Small intestine (tissue), 7 donors: Measurements from ENCODE around the gene SLC38A8. TPM values are rescaled to one million over a fixed set of nuclear protein-coding genes. Genes with fewer than 3 reads are reported as not detected.

Source experiments
- DNase-seq, 2 donors: peaks; one replicate each; pipeline versions ENCODE4 v3.0.0 to v3.0.0-alpha.2; 2013
- FAIRE-seq: peaks from 2 replicates; lab custom pipeline; 2012; peaks lifted over from hg19 to GRCh38; lab: Jason Lieb, UNC
- H3K27ac ChIP-seq, 3 donors: one replicate each; pipeline ENCODE4 v1.5.1; 2013; ENCODE audit warnings: low read length in 2 of 3, mild to moderate bottlenecking in 2 of 3, control low read depth in 1 of 3, inconsistent platforms in 1 of 3, low read depth in 1 of 3, moderate library complexity in 1 of 3
- H3K27me3 ChIP-seq, 3 donors: one replicate each; pipeline ENCODE4 v1.6.1; 2013; ENCODE audit warnings: low read length in 3 of 3, inconsistent platforms in 1 of 3; ENCODE audit not compliant: control insufficient read depth in 3 of 3, insufficient read depth in 3 of 3
- H3K36me3 ChIP-seq, 3 donors: one replicate each; pipeline ENCODE4 v1.6.1; 2013; ENCODE audit warnings: low read length in 3 of 3, inconsistent platforms in 1 of 3, low read depth in 1 of 3, mild to moderate bottlenecking in 1 of 3, moderate library complexity in 1 of 3; ENCODE audit not compliant: control insufficient read depth in 3 of 3, insufficient read depth in 2 of 3
- H3K4me1 ChIP-seq, 3 donors: one replicate each; pipeline ENCODE4 v1.6.1; 2013; ENCODE audit warnings: low read length in 2 of 3, inconsistent platforms in 1 of 3, low read depth in 1 of 3, mild to moderate bottlenecking in 1 of 3, moderate library complexity in 1 of 3; ENCODE audit not compliant: control insufficient read depth in 3 of 3, insufficient read depth in 2 of 3
- H3K4me3 ChIP-seq, 3 donors: one replicate each; pipeline ENCODE4 v1.5.1; 2013; ENCODE audit warnings: low read length in 3 of 3, control low read depth in 1 of 3, inconsistent platforms in 1 of 3, low read depth in 1 of 3, mild to moderate bottlenecking in 1 of 3, moderate library complexity in 1 of 3
- H3K9me3 ChIP-seq, 2 donors: one replicate each; pipeline ENCODE4 v1.6.1; 2013; ENCODE audit warnings: low read depth in 1 of 2, low read length in 1 of 2; ENCODE audit not compliant: control insufficient read depth in 2 of 2, insufficient read depth in 1 of 2
- WGBS, 3 donors: extraction: QIAGEN DNeasy Blood & Tissue Kit; methylation state at CpG; one replicate each; pipeline ENCODE4 v1.1.7; 2013; 5-methylcytosine and 5-hydroxymethylcytosine counted together
- polyA plus RNA-seq, 4 donors: library from polyadenylated mRNA; stranded (reverse) in 3 of 4; unstranded in 1 of 4; fragments of 200-250 nt in 3 of 4; fragments of 120-200 nt in 1 of 4; gene quantifications; one replicate each; pipeline versions ENCODE4 v1.2.1 to v1.2.3, GENCODE V29; 2013
- donor health status: healthy with polysubstance abuse.
- donor health status: control.
- donor health status: control.
- donor health status: Bipolar disorder and iron deficiency.
- donor health status: healthy.

Gene SLC38A8
- polyA plus RNA-seq, 4 donors = 0.33 TPM; not detected in 3

DNA sequence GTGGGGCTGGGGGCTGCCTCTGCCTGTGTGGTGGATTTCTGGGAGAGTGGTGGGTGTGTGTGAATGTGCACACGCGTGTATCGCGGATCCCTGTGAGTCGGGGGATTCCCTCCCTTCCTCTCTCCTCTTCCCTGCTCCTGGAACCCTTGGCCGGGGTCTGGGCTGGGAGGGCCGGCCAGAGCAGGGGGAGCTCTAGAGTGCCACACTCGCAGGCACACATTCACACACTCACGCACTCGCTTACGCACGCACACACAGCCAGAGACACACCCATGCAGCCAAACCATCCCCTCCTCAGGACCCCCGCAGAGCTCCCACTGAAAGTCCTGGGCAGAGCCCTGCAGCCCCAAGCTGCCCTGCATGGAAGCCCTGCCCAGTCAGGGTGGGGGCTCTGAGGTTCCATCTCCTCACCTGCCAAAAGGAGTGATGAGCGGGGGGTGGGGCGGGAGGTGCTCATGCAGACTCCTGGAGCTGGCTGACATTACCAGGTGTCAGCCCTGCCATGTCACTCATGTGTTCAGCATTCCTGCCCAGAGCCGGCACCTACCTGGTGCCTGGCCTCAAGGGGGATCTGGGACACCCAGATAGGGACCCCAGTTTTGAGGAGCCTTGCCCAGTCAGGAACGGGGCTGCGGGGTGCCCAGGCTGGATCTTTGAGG lies 72.7 kb downstream of the SLC38A8 start:
- Histone ChIP-seq H3K4me3 (no peak overlapping the region), H3K4me1 (no peaks in the 10 kb centered on the region), H3K9me3 (no peaks in the 10 kb centered on the region), H3K27me3 (peaks cover 0 to 20% (median 4%) of the 10 kb centered on the region in 3 donors), H3K27ac (no peak overlapping the region), H3K36me3 (peaks cover 0 to 13% (median 4%) of the 10 kb centered on the region in 3 donors)
- no peak for DNase-seq
- no peak for FAIRE-seq
- WGBS, 3 donors = 62 to 86% (median 76%) methylated on average over 17 to 18 of the region's 18 CpGs

DNA sequence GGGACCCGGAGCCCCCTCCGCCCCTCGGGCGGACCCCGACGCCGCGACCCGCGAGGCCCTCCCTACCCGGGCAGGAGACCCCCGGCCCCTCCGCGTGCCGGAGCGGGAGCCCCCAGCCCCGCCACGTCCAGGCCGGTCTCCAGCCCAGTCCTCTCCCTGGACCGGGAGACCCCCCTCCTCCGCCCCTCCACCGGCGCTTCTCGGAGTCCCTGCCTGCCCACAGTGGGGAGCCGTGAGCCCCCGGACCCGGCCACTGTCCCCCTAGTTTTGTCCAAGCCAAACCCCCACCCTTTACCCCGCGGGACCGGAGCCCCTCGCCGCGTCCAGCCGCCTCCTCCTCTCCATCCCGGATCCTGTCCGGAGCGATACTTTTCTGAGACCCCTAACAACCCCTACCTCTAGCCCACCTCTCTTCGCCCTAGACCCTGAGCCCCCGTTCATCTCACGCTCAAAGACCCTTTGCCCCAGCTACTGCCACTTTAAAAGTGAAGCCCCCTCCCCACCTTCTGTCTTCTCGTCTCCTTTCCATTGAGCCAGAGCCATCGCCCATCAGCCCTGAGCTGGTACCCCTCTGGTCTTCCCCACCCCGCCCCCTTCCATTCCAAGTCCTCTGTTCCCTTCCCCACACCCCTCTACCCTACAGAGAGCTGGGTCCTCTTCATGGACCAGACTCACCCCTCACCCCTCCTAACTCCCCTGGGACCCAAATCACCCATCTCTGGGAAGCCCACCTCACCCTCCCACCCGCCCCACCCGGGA lies 73.5 kb downstream of the SLC38A8 start:
- H3K27me3 ChIP-seq = peaks cover 0 to 20% (median 4%) of the 10 kb centered on the region in 3 donors
- 9 to 58% (median 28%) methylated on average over 22 to 45 of the region's 45 CpGs for WGBS, 3 donors
- H3K36me3 ChIP-seq = peaks cover 0 to 16% (median 4%) of the 10 kb centered on the region in 3 donors
- H3K4me1 ChIP-seq = no peaks in the 10 kb centered on the region
- no peak overlapping the region for H3K27ac ChIP-seq
- FAIRE-seq (no peak), DNase-seq (no peak)
- H3K4me3 ChIP-seq = no peak overlapping the region
- H3K9me3 ChIP-seq = no peaks in the 10 kb centered on the region

DNA sequence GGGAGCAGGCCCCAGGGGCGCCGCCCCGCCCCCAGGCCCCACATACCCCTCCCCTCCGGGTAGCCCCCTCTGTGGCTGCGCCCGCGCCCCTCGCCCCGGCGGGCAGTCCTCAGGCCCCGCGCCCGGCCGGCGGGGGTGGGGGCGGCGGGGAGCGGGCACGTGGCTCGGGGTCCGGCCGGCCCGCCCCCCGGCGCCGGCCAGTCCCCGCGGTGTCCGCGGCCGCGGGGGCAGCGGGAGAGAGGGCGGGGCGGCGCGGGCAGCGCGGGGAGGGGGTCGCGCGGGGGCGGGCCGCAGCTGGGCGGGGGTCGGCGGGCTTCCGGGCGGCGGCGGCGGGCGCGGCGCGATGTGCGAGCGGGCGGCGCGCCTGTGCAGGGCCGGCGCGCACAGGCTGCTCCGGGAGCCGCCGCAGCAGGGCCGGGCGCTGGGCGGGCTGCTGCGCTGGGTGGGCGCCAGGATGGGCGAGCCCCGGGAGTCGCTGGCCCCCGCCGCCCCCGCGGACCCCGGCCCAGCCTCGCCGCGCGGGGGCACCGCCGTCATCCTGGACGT lies 74.2 kb downstream of the SLC38A8 start:
- no peak for FAIRE-seq

DNA sequence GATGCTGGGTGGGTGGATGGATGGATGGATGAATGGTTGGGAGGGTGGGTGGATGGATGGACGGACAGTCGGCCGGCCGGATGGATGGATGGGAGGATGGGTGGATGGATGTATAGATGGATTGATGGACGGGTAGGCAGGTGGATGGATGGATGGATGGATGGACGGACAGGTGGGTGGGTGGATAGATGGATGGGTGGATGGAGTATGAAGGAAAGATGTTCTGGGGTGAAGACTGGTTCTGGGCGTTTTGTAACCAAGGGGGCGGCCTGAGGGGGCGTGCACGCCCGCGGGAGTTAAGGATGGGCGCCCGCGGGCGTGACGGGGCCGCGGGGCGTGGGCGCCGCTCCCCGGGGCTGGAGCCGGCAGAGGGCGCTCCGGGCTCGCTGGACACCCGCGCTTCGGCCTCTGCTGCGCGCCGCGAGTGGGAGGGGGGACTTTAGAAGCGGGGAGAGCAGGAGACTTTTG lies 74.7 kb downstream of the SLC38A8 start, which contains the start of gene NECAB2:
NECAB2 (plus strand) TSS at position 407 of the 468 bp plus-strand sequence. CDS start 405 bp downstream, outside the sequence.
- DNase-seq (peak in 1 of 2 donors; percentile 47), FAIRE-seq (no peak)
- WGBS, 3 donors = 11 to 26% (median 12%) methylated on average over 14 to 35 of the region's 35 CpGs
- Histone ChIP-seq H3K9me3 (no peaks in the 10 kb centered on the region), H3K4me3 (peak within 1 kb of the TSS in 1 of 3 donors; percentile 46), H3K27me3 (peaks cover 0 to 20% (median 4%) of the 10 kb centered on the region in 3 donors), H3K36me3 (peaks cover 0 to 23% (median 7%) of the 10 kb centered on the region in 3 donors), H3K27ac (no peak within 1 kb of the TSS), H3K4me1 (no peaks in the 10 kb centered on the region)

More for the DNA sequence above, 74.2 kb downstream of the SLC38A8 start:
- H3K27ac ChIP-seq = no peak overlapping the region
- H3K4me3 ChIP-seq = peak overlapping the region in 1 of 3 donors; percentile 46
- no peak for DNase-seq
- H3K9me3 ChIP-seq = no peaks in the 10 kb centered on the region
- 0 to 1% (median 0%) methylated on average over 2 to 87 of the region's 87 CpGs for WGBS, 3 donors
- peaks cover 0 to 20% (median 7%) of the 10 kb centered on the region in 3 donors for H3K36me3 ChIP-seq
- peaks cover 0 to 20% (median 4%) of the 10 kb centered on the region in 3 donors for H3K27me3 ChIP-seq
- H3K4me1 ChIP-seq = no peaks in the 10 kb centered on the region

GRCh38 chr16:83967091-83967490 lies 75.5 kb downstream of the SLC38A8 start:
- H3K9me3 ChIP-seq = no peaks in the 10 kb centered on the region
- no peak overlapping the region for H3K4me3 ChIP-seq
- H3K27me3 ChIP-seq = peaks cover 0 to 20% (median 4%) of the 10 kb centered on the region in 3 donors
- WGBS, 3 donors = 34 to 77% (median 56%) methylated on average over 2 of the region's 2 CpGs
- FAIRE-seq (no peak), DNase-seq (no peak)
- H3K36me3 ChIP-seq = peaks cover 0 to 28% (median 7%) of the 10 kb centered on the region in 3 donors
- no peaks in the 10 kb centered on the region for H3K4me1 ChIP-seq
- no peak overlapping the region for H3K27ac ChIP-seq

DNA sequence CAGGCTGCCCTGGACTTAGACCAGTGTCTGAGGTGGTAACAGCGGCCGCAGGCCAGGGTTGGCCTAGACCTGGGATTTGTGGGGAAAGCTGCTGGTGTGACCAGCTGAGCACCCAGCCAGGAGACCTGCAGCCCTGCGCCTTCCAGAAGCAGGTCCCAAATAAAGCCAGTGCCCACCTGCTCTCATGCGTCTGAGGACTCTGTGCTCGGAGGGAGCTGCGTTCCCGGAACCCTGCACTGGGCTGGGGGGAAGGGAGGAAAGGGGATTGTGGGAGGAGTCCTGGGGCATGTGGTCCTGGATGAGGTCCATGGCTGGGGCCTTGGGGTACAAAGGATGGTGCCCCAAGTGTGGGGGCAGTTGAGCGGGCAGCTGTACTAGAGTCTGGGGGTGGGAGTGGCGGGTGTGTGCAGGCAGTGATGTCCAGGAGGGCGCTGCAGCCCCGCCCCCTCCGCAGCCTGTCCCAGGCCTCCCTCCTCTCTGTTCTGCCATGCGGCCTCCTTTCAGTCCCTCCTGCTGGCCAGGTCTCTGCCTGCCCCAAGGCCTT lies 76.4 kb downstream of the SLC38A8 start:
- no peak overlapping the region for H3K4me3 ChIP-seq
- H3K27ac ChIP-seq = no peak overlapping the region
- peaks cover 0 to 33% (median 10%) of the 10 kb centered on the region in 3 donors for H3K36me3 ChIP-seq
- H3K4me1 ChIP-seq = no peaks in the 10 kb centered on the region
- no peak for DNase-seq
- FAIRE-seq = no peak
- 89 to 94% (median 90%) methylated on average over 10 to 12 of the region's 13 CpGs for WGBS, 3 donors
- peaks cover 0 to 20% (median 4%) of the 10 kb centered on the region in 3 donors for H3K27me3 ChIP-seq
- H3K9me3 ChIP-seq = no peaks in the 10 kb centered on the region

DNA sequence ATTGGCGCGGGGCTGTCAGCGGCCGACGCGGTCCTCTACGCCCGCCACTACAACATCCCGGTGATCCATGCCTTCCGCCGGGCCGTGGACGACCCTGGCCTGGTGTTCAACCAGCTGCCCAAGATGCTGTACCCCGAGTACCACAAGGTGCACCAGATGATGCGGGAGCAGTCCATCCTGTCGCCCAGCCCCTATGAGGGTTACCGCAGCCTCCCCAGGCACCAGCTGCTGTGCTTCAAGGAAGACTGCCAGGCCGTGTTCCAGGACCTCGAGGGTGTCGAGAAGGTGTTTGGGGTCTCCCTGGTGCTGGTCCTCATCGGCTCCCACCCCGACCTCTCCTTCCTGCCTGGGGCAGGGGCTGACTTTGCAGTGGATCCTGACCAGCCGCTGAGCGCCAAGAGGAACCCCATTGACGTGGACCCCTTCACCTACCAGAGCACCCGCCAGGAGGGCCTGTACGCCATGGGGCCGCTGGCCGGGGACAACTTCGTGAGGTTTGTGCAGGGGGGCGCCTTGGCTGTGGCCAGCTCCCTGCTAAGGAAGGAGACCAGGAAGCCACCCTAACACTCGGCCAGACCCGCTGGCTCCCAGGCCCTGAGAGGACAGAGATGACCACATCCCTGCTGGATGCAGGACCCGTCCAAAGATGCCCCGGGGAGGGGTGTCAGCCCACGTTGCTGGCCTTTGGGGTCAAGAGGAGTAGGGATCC lies 77.0 kb downstream of the SLC38A8 start:
- 91 to 92% (median 92%) methylated on average over 28 to 36 of the region's 36 CpGs for WGBS, 3 donors
- no peaks in the 10 kb centered on the region for H3K9me3 ChIP-seq
- H3K4me1 ChIP-seq = no peaks in the 10 kb centered on the region
- DNase-seq = no peak
- no peak overlapping the region for H3K4me3 ChIP-seq
- no peak overlapping the region for H3K27ac ChIP-seq
- FAIRE-seq = no peak
- peaks cover 0 to 20% (median 4%) of the 10 kb centered on the region in 3 donors for H3K27me3 ChIP-seq
- H3K36me3 ChIP-seq = peaks cover 0 to 39% (median 10%) of the 10 kb centered on the region in 3 donors
